ENCODE measurements around the gene SART3.
"Not testable (repeated sequence)": the region's sequence is repeated elsewhere in the genome, so short reads cannot be mapped to it uniquely, and the experiment has no call there.

SART3 gene

GRCh38 chr12:108518716-108519496 lies 42.1 kb downstream of the SART3 start:
- no peak for DNase-seq (ENCODE audit: low spot score)

- no peak for DNase-seq (ENCODE audit: low spot score)
These were observed 42.8 kb downstream of the SART3 start for GRCh38 chr12:108518101-108518715.

- no peak for DNase-seq (ENCODE audit: low spot score)
These were observed 43.5 kb downstream of the SART3 start for GRCh38 chr12:108517288-108518100.

- DNase-seq (ENCODE audit: low spot score): peak; percentile 21
These were observed 44.3 kb downstream of the SART3 start for GRCh38 chr12:108516511-108517275.

GRCh38 chr12:108515916-108516315 lies 45.1 kb downstream of the SART3 start:
- DNase-seq (ENCODE audit: low spot score): no peak

GRCh38 chr12:108514973-108515814 lies 45.8 kb downstream of the SART3 start, which contains the start of gene FICD:
FICD (plus strand) TSS chr12:108515277; CDS start chr12:108516973, 1,696 bp downstream.
- DNase-seq (ENCODE audit: low spot score): peak; percentile 99

- DNase-seq (ENCODE audit: low spot score): no peak
These were observed 46.5 kb downstream of the SART3 start for GRCh38 chr12:108514468-108514972.

GRCh38 chr12:108511633-108512540 lies 49.1 kb downstream of the SART3 start:
- peak; percentile 80 for DNase-seq (ENCODE audit: low spot score)

- DNase-seq (ENCODE audit: low spot score): no peak
These were observed 50.1 kb downstream of the SART3 start for GRCh38 chr12:108510836-108511235.

- DNase-seq (ENCODE audit: low spot score): no peak
These were observed 51.2 kb downstream of the SART3 start for GRCh38 chr12:108509806-108510205.

- no peak for DNase-seq (ENCODE audit: low spot score)
These were observed 52.9 kb downstream of the SART3 start for GRCh38 chr12:108507971-108508642.

GRCh38 chr12:108505129-108505528 lies 55.8 kb downstream of the SART3 start:
- DNase-seq (ENCODE audit: low spot score): no peak

GRCh38 chr12:108502922-108503321 lies 58.1 kb downstream of the SART3 start:
- DNase-seq (ENCODE audit: low spot score): no peak

GRCh38 chr12:108498136-108498535 lies 62.8 kb downstream of the SART3 start:
- no peak for DNase-seq (ENCODE audit: low spot score)

- no peak for DNase-seq (ENCODE audit: low spot score)
These were observed 65.0 kb downstream of the SART3 start for GRCh38 chr12:108495823-108496579.

GRCh38 chr12:108495054-108495453 lies 65.9 kb downstream of the SART3 start:
- peak; percentile 31 for DNase-seq (ENCODE audit: low spot score)

- no peak for DNase-seq (ENCODE audit: low spot score)
These were observed 69.7 kb downstream of the SART3 start for GRCh38 chr12:108491256-108491655.

- not testable (repeated sequence) for DNase-seq (ENCODE audit: low spot score)
These were observed 73.9 kb downstream of the SART3 start for GRCh38 chr12:108487029-108487428.
